Breast epithelium (tissue), 4 donors: ENCODE results near the gene FRMD5. TPM values are rescaled to one million over a fixed set of nuclear protein-coding genes. Genes with fewer than 3 reads are reported as not detected.
"Not testable (repeated sequence)": the region's sequence is repeated elsewhere in the genome, so short reads cannot be mapped to it uniquely, and the experiment has no call there.

Source experiments
- DNase-seq, 2 donors: peaks; one replicate each; pipeline ENCODE4 v3.0.0-alpha.2; 2019; ENCODE audit warnings: low spot score in 2 of 2
- H3K27ac ChIP-seq, 2 donors: fragments of 200-600 bp; sonication (generic) in 1 of 2; one replicate each; pipeline ENCODE4 v1.5.1; 2016 to 2019; ENCODE audit warnings: mild to moderate bottlenecking in 1 of 2
- H3K27me3 ChIP-seq, 2 donors: fragments of 200-600 bp; sonication (generic) in 1 of 2; one replicate each; pipeline versions ENCODE4 v1.5.1 to v1.6.0; 2017 to 2019; ENCODE audit warnings: control low read depth in 1 of 2, mild to moderate bottlenecking in 1 of 2
- H3K36me3 ChIP-seq: fragments of 200-600 bp; one replicate; pipeline ENCODE4 v1.5.1; 2019
- H3K4me1 ChIP-seq, 2 donors: fragments of 200-600 bp; sonication (generic); one replicate each; pipeline ENCODE4 v1.5.1; 2016 to 2019; ENCODE audit warnings: control low read depth in 1 of 2
- H3K4me3 ChIP-seq, 3 donors: fragments of 200-600 bp; sonication (generic); 1 replicate in 2 of 3; 2 replicates in 1 of 3; pipeline ENCODE4 v1.5.1; 2016 to 2019; ENCODE audit warnings: mild to moderate bottlenecking in 3 of 3, moderate library complexity in 2 of 3
- H3K9me3 ChIP-seq, 2 donors: fragments of 200-600 bp; sonication (generic) in 1 of 2; one replicate each; pipeline ENCODE4 v1.5.1; 2016 to 2019; ENCODE audit warnings: control low read depth in 1 of 2
- CTCF ChIP-seq, 3 donors: fragments of 450-650 bp; IDR thresholded peaks; one replicate each; pipeline ENCODE4 v1.5.1; 2016 to 2017; ENCODE audit warnings: antibody characterized with exemption in 3 of 3, mild to moderate bottlenecking in 3 of 3, moderate library complexity in 3 of 3
- POLR2A ChIP-seq: fragments of 450-650 bp; IDR thresholded peaks from one replicate; pipeline ENCODE4 v1.6.1; 2016; ENCODE audit warnings: antibody characterized with exemption, mild to moderate bottlenecking, moderate library complexity
- POLR2AphosphoS5 ChIP-seq, 3 donors: sonication (generic); formaldehyde crosslinking; IDR thresholded peaks; one replicate each; pipeline ENCODE4 v1.6.1; 2017; ENCODE audit warnings: antibody characterized with exemption in 3 of 3
- intact Hi-C: fragments of 100-400 bp; cut with DNase I; formaldehyde crosslinking; loops from one replicate; pipeline ENCODE4 v1.15.1; 2023; ENCODE audit warnings: low total_unique reads
- total RNA-seq, 3 donors: library from RNA; depleted of rRNA; stranded (reverse); fragments of >200 nt; gene quantifications; one replicate each; pipeline ENCODE4 v1.1.0, GENCODE V29; 2016

Gene FRMD5
- total RNA-seq, 3 donors from 2014 or later: 0.66 to 1.6 TPM; not detected in 1

GRCh38 chr15:43871835-43872234 lies 323.2 kb downstream of the FRMD5 start:
- intact Hi-C loops: no loop called here
- Histone ChIP-seq H3K4me3 (no peak overlapping the region), H3K9me3 (no peaks in the 10 kb centered on the region), H3K27me3 (no peaks in the 10 kb centered on the region), H3K27ac (no peak overlapping the region), H3K4me1 (no peaks in the 10 kb centered on the region), H3K36me3 (no peaks in the 10 kb centered on the region)
- no peak for DNase-seq
- TF ChIP-seq CTCF (IDR thresholded peaks at IDR 0.05) (no peak), POLR2AphosphoS5 (IDR thresholded peaks at IDR 0.05) (no peak), POLR2A (no peak)

GRCh38 chr15:43868406-43868805 lies 326.7 kb downstream of the FRMD5 start:
- TF ChIP-seq POLR2AphosphoS5 (IDR thresholded peaks at IDR 0.05) (no peak), CTCF (IDR thresholded peaks at IDR 0.05) (no peak), POLR2A (no peak)
- Histone ChIP-seq H3K27me3 (no peaks in the 10 kb centered on the region), H3K36me3 (no peaks in the 10 kb centered on the region), H3K4me3 (no peak overlapping the region), H3K9me3 (no peaks in the 10 kb centered on the region), H3K4me1 (no peaks in the 10 kb centered on the region), H3K27ac (no peak overlapping the region)
- DNase-seq: no peak
- intact Hi-C loops: no loop called here

GRCh38 chr15:43867096-43867495 lies 328.0 kb downstream of the FRMD5 start:
- H3K4me1 ChIP-seq: no peaks in the 10 kb centered on the region
- no peak overlapping the region for H3K27ac ChIP-seq
- H3K36me3 ChIP-seq: no peaks in the 10 kb centered on the region
- no peaks in the 10 kb centered on the region for H3K9me3 ChIP-seq
- TF ChIP-seq POLR2A (no peak), CTCF (IDR thresholded peaks at IDR 0.05) (no peak), POLR2AphosphoS5 (IDR thresholded peaks at IDR 0.05) (no peak)
- H3K27me3 ChIP-seq: no peaks in the 10 kb centered on the region
- intact Hi-C loops: no loop called here
- DNase-seq: no peak
- H3K4me3 ChIP-seq: no peak overlapping the region

- H3K9me3 ChIP-seq, H3K27me3 ChIP-seq, intact Hi-C loops, H3K4me1 ChIP-seq, H3K36me3 ChIP-seq, H3K4me3 ChIP-seq, H3K27ac ChIP-seq, DNase-seq: not testable (repeated sequence)
Measured at GRCh38 chr15:43866636-43867035, 328.4 kb downstream of the FRMD5 start.

- no peak overlapping the region for H3K4me3 ChIP-seq
- intact Hi-C loops: no loop called here
- H3K36me3 ChIP-seq: no peaks in the 10 kb centered on the region
- TF ChIP-seq POLR2A: no peak
- no peak for TF ChIP-seq CTCF (IDR thresholded peaks at IDR 0.05)
- TF ChIP-seq POLR2AphosphoS5 (IDR thresholded peaks at IDR 0.05): no peak
- no peak for DNase-seq
- no peaks in the 10 kb centered on the region for H3K4me1 ChIP-seq
- H3K27me3 ChIP-seq: no peaks in the 10 kb centered on the region
- H3K27ac ChIP-seq: no peak overlapping the region
- no peaks in the 10 kb centered on the region for H3K9me3 ChIP-seq
Measured at GRCh38 chr15:43859546-43859945, 335.5 kb downstream of the FRMD5 start.

GRCh38 chr15:43854801-43855200 lies 340.3 kb downstream of the FRMD5 start:
- Histone ChIP-seq H3K27me3 (no peaks in the 10 kb centered on the region), H3K4me1 (no peaks in the 10 kb centered on the region), H3K36me3 (no peaks in the 10 kb centered on the region), H3K4me3 (no peak overlapping the region), H3K9me3 (no peaks in the 10 kb centered on the region), H3K27ac (no peak overlapping the region)
- no peak for DNase-seq
- intact Hi-C loops: no loop called here
- TF ChIP-seq CTCF (IDR thresholded peaks at IDR 0.05): no peak
- TF ChIP-seq POLR2AphosphoS5 (IDR thresholded peaks at IDR 0.05): no peak
- no peak for TF ChIP-seq POLR2A
